OCI-LY7 (cell line): ENCODE data around the gene TBC1D5. TPM values are rescaled to one million over a fixed set of nuclear protein-coding genes. Genes with fewer than 3 reads are reported as not detected.
A peak's percentile ranks its signal among the peaks of the same experiment; 100 is the strongest.
"Not testable (repeated sequence)": the region's sequence is repeated elsewhere in the genome, so short reads cannot be mapped to it uniquely, and the experiment has no call there.

ENCODE experiments used
- BruUV-seq: library from RNA; stranded (reverse); fragments of 400-500 nt; replicated peaks from 2 replicates; lab custom pipeline; 2021; lab: Mats Ljungman, UMichigan
- CTCF ChIA-PET: fragments of 300-600 bp; sonication (Branson Sonifier 250); formaldehyde crosslinking; loops from one replicate; lab custom pipeline; 2022; ENCODE audit warnings: antibody characterized with exemption; ENCODE audit not compliant: unreplicated experiment; lab: Charles Lee
- POLR2A ChIA-PET: fragments of 300-600 bp; sonication (Branson Sonifier 250); formaldehyde crosslinking; loops from one replicate; lab custom pipeline; 2022; ENCODE audit warnings: antibody characterized with exemption; lab: Charles Lee
- DNase-seq: peaks from one replicate; pipeline ENCODE4 v3.0.0-alpha.2; 2015; ENCODE audit warnings: low spot score
- H2AFZ ChIP-seq: fragments of 200-600 bp; sonication (generic), shearing (Covaris generic); 2 replicates; pipeline ENCODE4 v1.6.1; 2014; ENCODE audit warnings: mild to moderate bottlenecking, antibody characterized with exemption, low read length, moderate library complexity
- H3K27ac ChIP-seq: fragments of 200-600 bp; sonication (generic); 2 replicates; pipeline ENCODE4 v1.5.1; 2014; ENCODE audit warnings: mixed run types, low read depth, mild to moderate bottlenecking, moderate library complexity, low read length, inconsistent platforms; ENCODE audit not compliant: poor library complexity, severe bottlenecking
- H3K36me3 ChIP-seq: fragments of 200-600 bp; sonication (generic); 2 replicates; pipeline ENCODE4 v1.6.1; 2014; ENCODE audit warnings: mild to moderate bottlenecking, antibody characterized with exemption, low read length, moderate library complexity, mixed read lengths; ENCODE audit not compliant: insufficient read depth
- H3K4me1 ChIP-seq: fragments of 200-600 bp; sonication (generic); 2 replicates; pipeline ENCODE4 v1.5.1; 2014; ENCODE audit warnings: mild to moderate bottlenecking, low read length; ENCODE audit not compliant: insufficient read depth, poor library complexity, severe bottlenecking
- H3K4me2 ChIP-seq: fragments of 200-600 bp; sonication (generic); 2 replicates; pipeline ENCODE4 v1.6.1; 2014; ENCODE audit warnings: mild to moderate bottlenecking, low read length
- H3K4me3 ChIP-seq: fragments of 200-600 bp; sonication (generic); 2 replicates; pipeline ENCODE4 v1.5.1; 2014; ENCODE audit warnings: mild to moderate bottlenecking, low read depth, low read length; ENCODE audit not compliant: poor library complexity, severe bottlenecking
- H3K79me2 ChIP-seq: fragments of 200-600 bp; sonication (generic); 2 replicates; pipeline ENCODE4 v1.6.1; 2016; ENCODE audit warnings: low read depth, mild to moderate bottlenecking, low read length, moderate library complexity, mixed read lengths; ENCODE audit not compliant: insufficient read depth
- H3K9me2 ChIP-seq: fragments of 200-600 bp; sonication (generic); 2 replicates; pipeline ENCODE4 v1.6.1; 2016; ENCODE audit warnings: mild to moderate bottlenecking, low read length, mixed read lengths; ENCODE audit not compliant: insufficient read depth
- H3K9me3 ChIP-seq: fragments of 200-600 bp; sonication (generic); 2 replicates; pipeline ENCODE4 v1.6.1; 2014; ENCODE audit warnings: mild to moderate bottlenecking, mixed run types, low read length, mixed read lengths
- H4K20me1 ChIP-seq: fragments of 200-600 bp; sonication (generic); 2 replicates; pipeline ENCODE4 v1.6.1; 2014; ENCODE audit warnings: mild to moderate bottlenecking, antibody characterized with exemption, low read length, moderate library complexity, mixed read lengths; ENCODE audit not compliant: insufficient read depth
- CTCF ChIP-seq: fragments of 200-600 bp; sonication (generic); conservative IDR thresholded peaks from 2 replicates; pipeline ENCODE4 v1.5.1; 2014; ENCODE audit warnings: mild to moderate bottlenecking, antibody characterized with exemption, low read length, moderate library complexity, mixed read lengths
- EZH2phosphoT487 ChIP-seq: fragments of 200-600 bp; sonication (generic); IDR thresholded peaks from 2 replicates; pipeline ENCODE4 v1.6.1; 2018; ENCODE audit warnings: low read depth, borderline replicate concordance, mild to moderate bottlenecking, mixed run types, antibody characterized with exemption, low read length, moderate library complexity, mixed read lengths
- intact Hi-C: fragments of 100-400 bp; cut with micrococcal nuclease; formaldehyde crosslinking; loops from one replicate; pipeline ENCODE4 v1.10.0; 2022; ENCODE audit not compliant: unreplicated experiment
- total RNA-seq, 2 experiments: library from RNA; depleted of rRNA in 1 of 2; stranded (reverse); fragments of >200 nt in 1 of 2; shearing (Covaris generic) in 1 of 2; gene quantifications; 2 replicates each; pipeline ENCODE4 v1.2.3, GENCODE V29; 2014 to 2022

The TBC1D5 gene
- total RNA-seq, 2 experiments from 2014 or later: 78.5 to 82.4 TPM

- POLR2A ChIA-PET: interaction anchor here (0.6 to 1.3 kb wide), 3 partner anchors 16 to 49 kb away, joined by 3 to 5 read pairs (median 3); partner anchors contain the start of gene TBC1D5
- H4K20me1 ChIP-seq, CTCF ChIA-PET, H3K9me3 ChIP-seq, H3K36me3 ChIP-seq, H3K27ac ChIP-seq, H2AFZ ChIP-seq, H3K9me2 ChIP-seq, BruUV-seq, DNase-seq, H3K4me3 ChIP-seq, intact Hi-C loops, H3K4me2 ChIP-seq, H3K4me1 ChIP-seq: not testable (repeated sequence)
- peaks cover 13% of the 10 kb centered on the region; the same call in 1 of the 2 replicates for H3K79me2 ChIP-seq
Measured at GRCh38 chr3:17692846-17693669, 49.4 kb downstream of the TBC1D5 start.

- Histone ChIP-seq H3K79me2 (peaks cover 35% of the 10 kb centered on the region; the same call in 1 of the 2 replicates), H3K9me2 (no peaks in the 10 kb centered on the region), H2AFZ (no peak overlapping the region), H4K20me1 (peaks cover 12% of the 10 kb centered on the region; the same call in 1 of the 2 replicates), H3K27ac (no peak overlapping the region), H3K9me3 (no peaks in the 10 kb centered on the region), H3K4me1 (no peaks in the 10 kb centered on the region), H3K4me2 (no peak overlapping the region), H3K4me3 (no peak overlapping the region), H3K36me3 (no peaks in the 10 kb centered on the region)
- no peak for DNase-seq
- no TSS peak for BruUV-seq
- intact Hi-C loops: no loop called here
- TF ChIP-seq CTCF (no peak), EZH2phosphoT487 (no peak)
- ChIA-PET CTCF (no interaction called here), POLR2A (interaction anchor here (1.4 kb wide), 1 partner anchor 59 kb away, joined by 5 read pairs; no protein-coding TSS in a partner anchor)
Measured at GRCh38 chr3:17687566-17687965, 54.9 kb downstream of the TBC1D5 start.

- Histone ChIP-seq H3K9me3 (no peaks in the 10 kb centered on the region), H3K79me2 (peaks cover 32% of the 10 kb centered on the region; the same call in 1 of the 2 replicates), H3K4me3 (no peak overlapping the region), H4K20me1 (peaks cover 12% of the 10 kb centered on the region; the same call in 1 of the 2 replicates), H3K27ac (no peak overlapping the region), H3K4me1 (no peaks in the 10 kb centered on the region), H3K36me3 (no peaks in the 10 kb centered on the region), H2AFZ (no peak overlapping the region), H3K4me2 (no peak overlapping the region), H3K9me2 (no peaks in the 10 kb centered on the region)
- ChIA-PET POLR2A (interaction anchor here (0.6 kb wide), 1 partner anchor 25 kb away, joined by 3 read pairs; no protein-coding TSS in a partner anchor), CTCF (no interaction called here)
- DNase-seq: peak; percentile 7
- BruUV-seq: no TSS peak
- intact Hi-C loops: no loop called here
- TF ChIP-seq EZH2phosphoT487 (no peak), CTCF (peak; percentile 63)
Measured at GRCh38 chr3:17686613-17687012, 55.8 kb downstream of the TBC1D5 start.
